GM18873 (cell line): ENCODE results near the gene HSPE1.
"Not testable (repeated sequence)": the region's sequence is repeated elsewhere in the genome, so short reads cannot be mapped to it uniquely, and the experiment has no call there.

Experiments used
- ATAC-seq: cut with Tn5 transposase; IDR thresholded peaks from one replicate; pipeline ENCODE4 v1.9.1; 2021; ENCODE audit warnings: mild to moderate bottlenecking, moderate library complexity, moderate number of reproducible peaks; ENCODE audit not compliant: unreplicated experiment, low FRiP score

The HSPE1 gene

DNA sequence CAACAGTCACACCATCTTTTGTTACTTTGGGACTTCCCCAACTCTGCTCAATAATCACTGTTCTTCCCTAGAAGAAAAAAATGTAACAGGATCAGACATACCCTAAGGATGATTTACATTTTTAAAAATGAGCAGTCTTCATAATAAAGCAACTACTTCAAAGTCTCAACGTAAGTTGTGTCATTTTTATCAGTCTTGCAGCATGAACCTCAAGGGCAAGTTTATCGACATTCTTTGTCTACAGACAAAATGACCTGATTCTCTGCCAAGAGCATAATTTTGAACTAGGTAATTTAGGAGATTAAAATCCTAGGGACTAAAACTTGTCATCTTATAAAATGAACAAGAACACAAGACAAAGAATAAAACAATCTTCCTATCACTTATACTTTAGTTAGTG, 2.9 kb upstream of the HSPE1 start:
- ATAC-seq, result no peak

DNA sequence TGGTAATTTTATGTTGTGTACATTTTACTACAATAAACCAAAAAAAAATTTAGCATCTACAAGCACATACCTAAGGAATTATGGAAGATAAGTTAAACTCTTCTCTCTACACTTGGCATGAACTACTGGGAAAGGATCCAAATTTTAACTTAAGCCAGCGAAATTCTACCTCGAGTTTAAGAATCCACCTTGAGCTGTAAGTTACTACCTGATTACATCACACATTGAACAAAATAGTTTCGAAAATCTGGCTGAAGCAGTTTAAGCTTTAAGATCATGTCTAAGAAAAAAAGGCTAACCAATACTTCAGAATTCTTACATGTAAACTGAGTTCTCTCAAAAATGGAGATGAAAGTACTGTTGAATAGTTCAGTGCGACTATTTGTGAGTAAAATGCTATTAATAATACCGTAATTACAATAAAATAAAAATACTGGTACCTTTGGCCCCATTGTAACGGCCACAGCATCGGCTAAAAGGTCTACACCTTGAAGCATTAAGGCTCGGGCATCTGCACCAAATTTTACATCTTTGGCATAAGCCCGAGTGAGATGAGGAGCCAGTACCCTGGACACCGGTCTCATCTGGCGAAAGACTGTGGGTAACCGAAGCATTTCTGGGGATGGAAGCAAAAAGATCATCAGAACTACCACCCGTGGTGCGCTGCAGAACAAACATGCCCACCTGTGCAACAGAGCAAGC, 1.8 kb upstream of the HSPE1 start:
- ATAC-seq, result no peak

DNA sequence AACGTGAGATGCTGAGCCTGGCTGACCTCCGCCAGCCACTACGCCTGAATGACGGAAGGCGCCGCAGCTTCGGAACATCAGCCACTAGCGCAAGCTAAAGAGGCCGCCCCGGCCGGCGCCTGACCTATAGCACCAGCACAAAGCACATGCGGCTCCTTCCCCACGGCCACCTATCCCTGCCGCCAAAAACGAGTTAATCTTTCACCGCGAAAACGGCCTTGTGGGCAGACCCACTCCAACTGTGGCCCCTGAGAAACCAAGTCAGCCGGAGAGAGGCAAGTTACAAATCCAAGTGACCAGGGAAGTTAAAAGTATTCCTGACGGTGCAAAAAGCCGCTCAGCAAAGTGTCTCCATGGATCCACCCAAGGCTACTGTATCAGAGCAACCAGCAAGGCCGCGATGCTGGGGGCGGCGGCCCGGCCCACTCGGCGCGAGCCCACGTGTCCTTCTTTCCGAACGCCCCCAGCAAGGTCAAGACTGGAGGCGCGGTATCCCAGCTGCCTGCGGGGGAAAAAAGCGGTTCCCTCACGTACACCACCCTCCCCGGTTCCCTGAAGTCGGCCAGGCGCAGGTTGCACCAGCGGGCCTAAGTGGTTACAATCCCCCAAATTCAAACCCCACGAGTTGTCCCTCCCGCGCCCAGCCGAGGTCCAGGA, 1.1 kb upstream of the HSPE1 start:
- peak; percentile 3 for ATAC-seq

DNA sequence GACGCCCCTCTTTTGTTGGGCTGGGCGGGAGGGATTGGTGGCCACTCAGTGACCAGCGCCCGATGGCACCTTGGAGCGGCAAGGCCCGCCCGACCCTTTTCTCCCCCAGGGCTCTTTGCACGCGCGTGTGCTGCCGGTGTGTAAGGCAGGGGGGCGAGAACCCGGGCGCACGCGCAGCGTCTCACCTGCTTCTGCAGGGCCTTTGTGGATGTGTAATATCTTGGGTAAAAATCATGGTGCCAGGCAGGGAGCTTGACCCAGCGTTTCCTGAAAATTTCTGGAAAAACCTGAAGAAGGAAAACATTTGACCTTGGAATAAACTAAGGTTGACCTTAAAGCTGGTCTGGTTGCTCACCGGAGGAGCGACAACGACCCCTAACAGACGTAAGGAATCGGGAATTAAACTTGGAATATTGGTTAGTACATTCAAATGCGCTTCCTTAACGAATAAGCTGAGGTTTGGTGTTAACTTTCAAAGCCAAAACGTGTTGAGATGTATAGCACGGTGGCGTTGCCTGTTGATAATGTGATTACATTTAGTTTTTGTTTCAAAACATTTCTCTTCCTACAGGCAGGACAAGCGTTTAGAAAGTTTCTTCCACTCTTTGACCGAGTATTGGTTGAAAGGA, 438 bp downstream of the HSPE1 start:
- ATAC-seq, result peak; percentile 2

DNA sequence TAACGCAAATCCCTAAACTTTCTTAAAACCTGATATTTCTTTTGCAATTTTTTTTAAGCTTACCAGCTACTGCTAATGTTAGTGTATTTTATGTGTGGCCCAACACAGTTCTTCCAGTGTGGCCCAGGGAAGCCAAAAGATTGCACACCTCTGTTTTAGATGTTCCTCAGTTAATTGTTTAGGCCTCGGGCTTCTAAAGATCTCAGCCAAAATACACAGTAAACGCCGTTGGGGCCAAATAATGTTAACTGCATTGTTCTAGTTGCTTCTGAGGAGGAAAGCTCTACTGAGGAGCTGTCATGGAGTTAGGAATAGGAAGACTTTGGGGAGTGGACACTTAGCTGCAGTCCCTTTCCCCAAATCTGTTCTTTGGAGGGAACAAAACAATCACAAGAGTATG, 2.0 kb downstream of the HSPE1 start:
- no peak for ATAC-seq

DNA sequence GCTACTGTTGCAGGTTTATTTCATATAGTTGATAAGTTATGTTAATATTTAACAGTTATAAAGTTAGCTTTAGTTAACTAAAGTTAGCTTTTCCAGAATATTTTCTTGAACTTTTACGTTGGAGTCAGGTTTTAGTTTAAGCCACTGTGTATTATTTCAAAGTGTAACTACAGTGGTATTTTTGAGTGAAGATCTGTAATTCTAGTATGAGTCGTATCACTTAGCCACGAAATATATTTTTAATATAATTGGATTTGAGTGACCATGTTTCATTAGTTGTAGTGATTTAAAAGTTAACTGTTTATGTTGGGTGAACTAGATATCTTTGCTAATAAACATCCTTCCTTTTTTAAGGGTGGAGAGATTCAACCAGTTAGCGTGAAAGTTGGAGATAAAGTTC, 2.5 kb downstream of the HSPE1 start:
- no peak for ATAC-seq

DNA sequence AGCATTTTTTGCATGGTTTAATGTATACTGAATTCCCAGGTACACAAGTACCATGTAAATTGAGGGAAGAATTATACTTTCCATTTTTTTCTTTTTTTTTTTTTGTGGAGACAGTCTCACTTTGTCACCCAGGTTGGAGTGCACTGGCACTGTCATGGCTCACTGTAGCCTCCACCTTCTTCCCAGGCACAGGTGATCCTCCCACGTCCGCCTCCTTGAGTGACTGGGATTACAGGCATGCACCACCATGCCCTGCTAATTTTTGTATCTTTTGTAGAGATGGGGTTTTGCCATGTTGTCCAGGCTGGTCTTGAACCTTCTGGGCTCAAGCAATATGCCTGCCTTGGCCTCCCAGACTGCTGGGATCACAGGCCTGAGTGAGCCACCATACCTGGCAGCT, 3.8 kb downstream of the HSPE1 start:
- ATAC-seq, result no peak

DNA sequence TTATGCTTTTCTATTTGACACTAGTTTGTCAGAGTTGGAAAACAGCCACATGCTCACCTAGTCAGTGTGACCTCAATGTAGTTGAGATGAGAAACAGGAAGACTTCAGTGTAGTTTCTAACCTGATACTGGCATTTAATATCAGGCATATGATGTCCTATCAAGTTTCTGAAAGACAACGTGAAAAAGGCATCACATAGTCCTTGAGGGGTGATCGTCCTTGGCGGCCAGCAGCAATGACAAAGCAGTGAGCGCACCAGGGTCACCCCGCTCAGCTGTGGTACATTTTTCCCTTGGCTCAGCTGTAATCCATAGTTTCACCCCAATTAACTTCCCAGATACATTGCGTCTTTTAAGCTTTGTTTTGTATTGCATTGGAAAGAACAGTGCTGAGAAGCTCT, 4.3 kb downstream of the HSPE1 start:
- no peak for ATAC-seq

DNA sequence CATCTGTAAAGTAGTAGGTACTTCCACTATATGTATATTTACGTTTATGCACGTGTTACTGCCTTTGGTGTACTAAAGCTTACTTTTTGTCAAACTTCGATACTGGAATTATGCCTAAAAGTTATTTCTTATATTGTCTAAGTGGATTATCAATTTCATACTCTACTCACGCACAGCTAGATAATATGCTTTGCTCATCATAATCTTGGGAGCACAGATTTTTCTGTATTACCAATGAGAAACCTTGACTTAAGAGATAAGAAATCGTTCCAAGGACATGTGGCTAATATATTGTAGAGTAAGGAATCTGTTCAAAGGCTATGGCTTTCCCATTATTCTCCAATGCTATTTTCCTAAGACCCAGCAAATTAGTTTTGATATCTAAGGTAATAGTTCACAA, 6.5 kb downstream of the HSPE1 start:
- no peak for ATAC-seq

DNA sequence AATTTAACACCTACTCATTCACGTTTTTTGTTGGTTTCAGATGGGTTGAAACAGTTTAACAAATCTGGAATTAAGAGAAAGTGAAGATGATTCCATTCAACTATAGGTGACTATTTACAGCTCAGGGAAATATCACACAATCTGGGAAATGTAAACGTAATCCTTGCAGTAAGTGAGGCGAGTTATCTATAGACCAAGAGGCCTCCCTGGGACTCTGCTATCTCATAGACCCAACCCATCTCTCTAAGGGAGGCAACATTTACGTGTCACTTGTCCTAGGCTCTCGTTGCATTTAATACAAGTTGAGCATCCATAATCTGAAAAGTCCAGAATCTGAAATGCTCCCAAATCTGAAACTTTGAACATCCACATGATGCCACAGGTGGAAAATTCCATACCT, 13.7 kb downstream of the HSPE1 start:
- ATAC-seq, result no peak

DNA sequence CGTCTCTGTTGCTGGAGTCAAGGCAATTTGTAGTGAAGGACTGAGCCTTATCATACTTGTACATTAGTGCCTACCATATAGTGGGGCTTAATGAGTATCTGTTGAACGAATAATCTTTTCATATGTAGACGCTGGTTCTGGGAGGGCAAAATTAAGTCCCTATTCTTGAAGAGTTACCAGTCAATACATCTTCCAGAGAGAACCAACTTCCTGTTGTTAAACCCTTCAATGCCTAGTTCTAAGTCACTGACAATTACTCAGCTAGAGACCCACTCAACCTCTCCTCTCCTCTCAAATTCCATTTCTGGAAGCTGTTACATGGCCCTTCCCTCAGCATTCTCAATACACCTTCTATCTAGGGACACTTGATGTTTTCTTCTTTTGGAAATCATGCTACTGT, 14.6 kb downstream of the HSPE1 start:
- ATAC-seq, result no peak

DNA sequence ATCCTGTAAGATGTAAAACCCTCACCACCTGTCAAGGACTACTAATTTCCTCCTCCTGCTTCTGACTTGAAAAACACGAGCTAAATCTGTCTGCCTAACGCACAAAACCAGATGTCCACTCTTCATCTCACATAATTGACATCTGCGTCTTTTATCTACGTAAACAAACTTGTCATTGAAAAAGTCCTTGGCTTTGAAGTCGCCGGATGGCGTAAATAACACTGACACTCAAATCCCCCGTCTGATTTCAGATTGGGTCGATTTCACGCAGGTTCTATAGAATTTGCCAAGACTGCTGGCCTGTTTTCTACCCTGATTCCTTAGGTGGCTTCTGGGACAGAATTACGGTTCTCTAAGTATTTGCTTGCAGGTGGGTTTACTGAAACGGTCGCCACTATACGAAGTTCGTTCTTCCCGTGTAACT, 15.1 kb downstream of the HSPE1 start:
- no peak for ATAC-seq

DNA sequence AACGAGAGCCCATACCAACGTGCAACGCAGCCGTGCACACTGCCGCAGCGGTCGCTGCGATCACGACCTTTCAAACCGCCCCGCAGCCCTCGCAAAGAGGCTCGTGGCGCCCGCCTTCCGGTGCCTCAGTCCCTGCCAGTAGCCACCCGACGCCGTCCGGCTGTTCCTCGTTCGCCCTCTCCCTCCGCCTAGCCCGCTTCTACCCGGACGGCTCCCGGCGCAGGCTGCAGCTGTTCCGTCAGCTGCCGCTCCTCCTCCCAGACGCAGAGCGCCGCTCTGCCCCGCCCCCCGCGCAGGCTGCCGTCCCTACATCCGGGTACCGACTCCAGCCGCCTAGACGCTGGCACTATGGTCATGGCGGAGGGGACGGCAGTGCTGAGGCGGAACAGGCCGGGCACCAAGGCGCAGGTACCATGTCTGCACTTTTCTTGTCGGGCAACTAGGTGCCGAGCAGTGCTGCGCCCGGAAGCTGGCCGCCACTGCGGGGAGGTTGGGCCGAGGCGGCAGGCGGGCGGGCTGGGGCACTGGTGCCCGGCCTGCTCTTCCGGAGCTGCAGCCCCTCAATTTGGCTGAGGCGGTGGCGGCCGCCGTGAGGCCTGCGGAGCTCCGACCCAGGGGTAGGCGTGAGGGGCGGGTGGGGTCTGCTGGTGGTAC, 15.7 kb downstream of the HSPE1 start, which contains the start of gene MOB4:
Gene MOB4, plus strand, starts transcription at position 328 of the 654 bp plus-strand sequence. Its CDS starts 21 bp downstream, at position 349.
- ATAC-seq, result peak; percentile 93

DNA sequence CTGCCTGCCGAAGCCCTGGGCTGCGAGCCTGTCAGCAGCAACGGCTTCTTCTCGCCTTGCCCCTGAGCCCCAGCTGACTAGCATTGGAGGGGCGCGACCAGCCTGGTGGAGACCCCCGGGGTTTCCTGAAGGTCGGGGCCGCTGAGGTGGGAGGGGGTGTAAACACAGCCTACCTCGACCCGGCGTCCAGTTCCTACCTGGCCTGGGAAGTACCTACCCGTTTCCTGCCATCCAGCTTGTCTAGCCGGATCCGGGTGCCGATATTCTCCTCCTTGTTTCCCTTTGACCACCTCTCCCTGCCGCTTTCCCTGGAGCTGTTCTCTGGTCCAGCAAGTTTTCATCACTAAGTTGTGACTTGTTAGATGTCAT, 16.2 kb downstream of the HSPE1 start:
- peak; percentile 1 for ATAC-seq

DNA sequence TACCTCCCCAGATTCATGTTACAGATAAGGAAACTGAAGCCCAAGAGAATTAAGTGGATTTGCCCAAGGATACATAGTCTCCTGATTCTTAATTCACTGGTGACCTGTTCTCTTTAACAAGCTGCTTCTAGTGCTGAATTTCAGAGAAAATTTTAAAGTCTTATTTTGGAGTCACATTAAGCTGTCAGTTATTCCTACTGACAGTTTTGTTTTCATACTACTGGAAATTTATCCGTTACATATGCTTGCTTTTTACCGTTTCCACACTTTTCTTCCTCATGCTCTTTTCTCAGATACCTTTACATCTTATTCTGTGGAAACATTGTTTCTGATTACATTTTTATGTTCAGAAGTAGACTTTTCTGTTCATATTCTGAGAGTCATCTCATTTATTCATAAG, 17.0 kb downstream of the HSPE1 start:
- no peak for ATAC-seq

DNA sequence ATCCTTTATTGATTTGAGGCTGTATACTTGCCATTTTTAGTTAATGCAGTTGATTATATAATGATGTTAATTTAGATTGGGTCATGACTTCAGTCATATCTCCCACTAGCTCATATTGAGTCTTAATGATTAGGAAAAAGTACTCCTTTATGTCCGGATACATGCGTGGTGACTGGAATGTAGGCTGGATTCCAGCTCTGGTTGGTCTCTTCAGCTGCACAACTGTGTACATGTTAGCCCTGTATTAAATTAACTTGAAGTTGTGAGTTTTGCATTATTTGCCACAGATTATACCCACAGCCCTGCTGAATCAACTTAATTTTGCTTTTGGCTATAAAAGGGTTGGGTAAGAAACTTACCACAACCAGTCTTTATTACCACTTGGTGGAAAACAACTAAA, 38.2 kb downstream of the HSPE1 start:
- no peak for ATAC-seq

DNA sequence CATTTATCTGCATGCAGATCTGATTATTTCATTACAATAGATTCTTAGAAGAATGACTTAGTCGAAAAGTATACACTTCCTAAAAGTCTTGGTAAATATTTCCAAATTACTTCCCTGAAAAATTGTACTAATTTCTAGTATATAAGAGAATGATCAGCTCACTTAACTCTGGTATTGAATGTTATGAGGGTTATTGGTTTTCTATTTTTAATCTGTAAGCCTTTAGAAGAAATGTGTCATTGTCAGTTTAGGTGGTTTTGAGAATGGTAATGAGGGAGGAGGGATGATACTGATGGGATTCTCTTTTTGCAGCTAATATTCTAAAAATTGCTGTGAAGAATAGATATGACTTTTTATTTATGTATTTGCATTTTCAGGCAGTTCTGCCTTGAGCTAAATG, 39.6 kb downstream of the HSPE1 start:
- no peak for ATAC-seq

DNA sequence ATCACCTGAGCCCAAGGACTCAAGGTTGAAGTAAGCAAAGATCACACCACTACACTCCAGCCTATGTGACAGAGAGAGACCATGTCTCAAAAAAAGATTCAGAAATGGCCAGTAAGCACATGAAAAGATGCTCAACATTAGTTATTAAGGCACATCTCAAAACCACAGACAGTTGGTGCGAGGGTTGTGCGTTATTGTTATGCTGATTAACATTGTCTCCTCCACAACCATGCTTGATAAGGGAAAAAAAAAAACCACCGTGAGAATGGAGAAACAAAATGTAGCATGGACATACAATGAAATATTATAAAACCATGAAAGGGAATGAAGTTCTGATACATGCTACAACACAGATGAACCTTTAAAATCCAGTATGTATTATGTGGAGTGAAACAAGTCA, 43.0 kb downstream of the HSPE1 start:
- ATAC-seq, result no peak

DNA sequence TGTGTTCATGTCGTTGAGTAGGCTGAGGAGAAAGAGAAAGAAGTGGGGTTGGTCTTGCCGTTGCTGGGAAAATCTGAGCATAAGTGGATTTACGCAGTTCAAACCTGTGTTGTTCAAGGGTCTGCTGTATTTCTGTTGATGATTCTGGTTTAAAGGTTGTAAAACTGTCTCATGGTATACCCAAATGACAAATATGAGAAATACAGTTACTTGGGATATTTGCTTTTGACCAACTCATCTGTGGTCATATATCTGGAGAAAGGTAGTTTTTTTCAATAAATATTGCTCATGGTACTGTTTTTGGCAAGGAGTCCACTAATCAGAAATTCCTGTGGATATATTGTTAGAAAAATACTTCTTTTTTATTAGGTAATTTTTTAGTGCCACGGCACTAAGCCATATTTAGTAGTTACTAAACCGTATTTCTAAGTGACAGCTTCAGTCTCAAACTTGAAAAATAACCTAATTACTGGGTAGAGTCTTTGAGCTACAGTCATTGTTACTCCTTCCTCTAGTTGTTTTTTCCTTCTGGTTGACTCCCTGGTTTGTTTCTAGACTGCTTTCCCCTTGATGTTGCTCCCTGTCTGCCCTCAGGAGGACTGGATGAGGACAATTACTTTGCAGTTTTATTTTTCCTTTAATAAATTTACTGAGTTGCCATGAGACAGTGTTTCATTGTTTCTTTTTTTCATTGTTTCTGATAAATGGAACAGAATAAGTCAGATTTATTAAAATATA, 47.2 kb downstream of the HSPE1 start:
- ATAC-seq, result no peak

DNA sequence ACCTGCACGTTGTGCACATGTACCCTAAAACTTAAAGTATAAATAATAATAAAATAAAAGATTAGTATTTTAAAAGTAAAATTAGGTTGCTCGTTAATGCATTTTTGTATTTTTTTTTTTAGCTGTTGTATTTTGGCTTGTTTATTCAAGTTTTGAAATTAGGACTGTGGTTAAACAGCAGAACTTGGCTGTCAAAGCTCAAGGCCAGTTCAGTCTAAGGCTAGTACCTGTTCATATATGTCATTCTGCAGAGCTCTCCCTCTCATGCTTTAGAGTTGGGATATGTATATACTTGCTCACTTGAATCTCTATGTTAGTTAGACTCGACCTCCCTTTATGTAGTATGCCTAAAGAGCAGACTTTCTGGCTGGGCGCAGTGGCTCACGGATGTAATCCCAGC, 48.4 kb downstream of the HSPE1 start:
- no peak for ATAC-seq

DNA sequence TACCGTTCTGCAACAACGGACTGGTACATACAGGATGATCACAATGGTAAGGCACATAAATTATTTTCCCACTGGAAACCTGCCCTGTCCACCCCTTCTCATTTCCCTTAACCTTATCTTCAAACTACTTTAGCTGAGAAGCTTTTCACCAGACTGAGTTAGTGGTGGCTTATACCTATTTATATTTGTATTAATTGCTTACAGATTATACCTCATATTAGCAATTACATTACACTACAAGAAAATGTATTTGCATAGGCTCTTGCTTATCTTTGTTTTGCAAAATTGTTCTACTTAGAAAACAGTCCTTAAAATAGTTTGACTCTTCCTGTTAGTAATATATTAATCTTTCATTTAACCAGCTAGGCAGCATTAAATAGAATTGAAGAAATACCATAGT, 51.1 kb downstream of the HSPE1 start:
- not testable (repeated sequence) for ATAC-seq
